ENCODE measurements around the gene CNOT6.

Gene CNOT6

DNA sequence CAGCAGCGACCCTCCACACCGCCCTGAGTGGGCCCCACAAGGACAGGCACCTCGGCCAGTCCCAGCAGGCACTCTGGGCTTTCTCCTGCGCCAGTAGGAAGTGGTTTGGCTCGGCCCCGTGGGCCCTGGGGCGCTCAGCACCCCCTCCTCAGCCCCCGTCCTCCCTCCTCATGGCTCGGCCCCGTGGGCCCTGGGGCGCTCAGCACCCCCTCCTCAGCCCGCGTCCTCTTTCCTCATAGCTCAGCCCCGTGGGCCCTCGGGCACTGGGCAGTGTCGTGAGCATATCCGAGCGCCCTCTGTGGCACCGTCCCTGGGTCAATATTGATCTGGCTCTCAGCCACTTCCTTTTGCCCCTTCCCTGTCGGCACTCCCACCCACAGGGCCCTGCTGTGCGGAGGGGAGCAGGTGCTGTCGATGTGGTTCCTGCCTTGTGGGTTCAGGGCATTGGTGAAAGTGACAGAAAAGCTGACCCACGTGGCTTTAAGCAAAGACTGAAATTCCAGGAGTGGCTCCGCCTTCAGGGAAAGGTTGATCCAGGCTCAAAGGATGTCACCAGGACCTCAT, 102.6 kb downstream of the CNOT6 start:
- TF ChIP-seq, protein P1, sequence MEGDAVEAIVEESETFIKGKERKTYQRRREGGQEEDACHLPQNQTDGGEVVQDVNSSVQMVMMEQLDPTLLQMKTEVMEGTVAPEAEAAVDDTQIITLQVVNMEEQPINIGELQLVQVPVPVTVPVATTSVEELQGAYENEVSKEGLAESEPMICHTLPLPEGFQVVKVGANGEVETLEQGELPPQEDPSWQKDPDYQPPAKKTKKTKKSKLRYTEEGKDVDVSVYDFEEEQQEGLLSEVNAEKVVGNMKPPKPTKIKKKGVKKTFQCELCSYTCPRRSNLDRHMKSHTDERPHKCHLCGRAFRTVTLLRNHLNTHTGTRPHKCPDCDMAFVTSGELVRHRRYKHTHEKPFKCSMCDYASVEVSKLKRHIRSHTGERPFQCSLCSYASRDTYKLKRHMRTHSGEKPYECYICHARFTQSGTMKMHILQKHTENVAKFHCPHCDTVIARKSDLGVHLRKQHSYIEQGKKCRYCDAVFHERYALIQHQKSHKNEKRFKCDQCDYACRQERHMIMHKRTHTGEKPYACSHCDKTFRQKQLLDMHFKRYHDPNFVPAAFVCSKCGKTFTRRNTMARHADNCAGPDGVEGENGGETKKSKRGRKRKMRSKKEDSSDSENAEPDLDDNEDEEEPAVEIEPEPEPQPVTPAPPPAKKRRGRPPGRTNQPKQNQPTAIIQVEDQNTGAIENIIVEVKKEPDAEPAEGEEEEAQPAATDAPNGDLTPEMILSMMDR (IDR thresholded peaks at IDR 0.05) = no peak
- no peak for TF ChIP-seq ZFX (IDR thresholded peaks at IDR 0.05; ENCODE audit: borderline replicate concordance)
- no peak overlapping the region for H3K27ac ChIP-seq

DNA sequence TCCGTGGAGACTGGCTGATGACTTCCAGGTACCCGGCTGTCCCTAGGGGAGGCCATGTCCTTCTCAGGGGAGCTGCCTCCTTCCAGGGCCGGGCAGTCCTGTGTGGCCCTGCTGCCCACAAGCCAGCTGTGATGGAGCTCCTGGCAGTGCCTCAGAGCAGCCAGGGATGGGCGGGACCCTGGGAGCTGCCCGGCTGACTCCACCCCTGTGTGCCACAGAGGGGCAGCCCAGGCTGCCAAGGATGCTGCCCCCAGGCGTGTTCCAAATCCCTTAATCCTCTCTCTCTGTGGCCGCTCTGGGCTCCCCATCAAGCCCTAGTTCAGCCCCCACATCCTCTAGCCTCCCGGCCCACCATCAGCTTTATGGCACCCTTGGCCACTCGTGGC, 104.1 kb downstream of the CNOT6 start:
- TF ChIP-seq, protein P1 (IDR thresholded peaks at IDR 0.05) = no peak
- TF ChIP-seq ZFX (IDR thresholded peaks at IDR 0.05; ENCODE audit: borderline replicate concordance) = no peak
- no peak overlapping the region for H3K27ac ChIP-seq

DNA sequence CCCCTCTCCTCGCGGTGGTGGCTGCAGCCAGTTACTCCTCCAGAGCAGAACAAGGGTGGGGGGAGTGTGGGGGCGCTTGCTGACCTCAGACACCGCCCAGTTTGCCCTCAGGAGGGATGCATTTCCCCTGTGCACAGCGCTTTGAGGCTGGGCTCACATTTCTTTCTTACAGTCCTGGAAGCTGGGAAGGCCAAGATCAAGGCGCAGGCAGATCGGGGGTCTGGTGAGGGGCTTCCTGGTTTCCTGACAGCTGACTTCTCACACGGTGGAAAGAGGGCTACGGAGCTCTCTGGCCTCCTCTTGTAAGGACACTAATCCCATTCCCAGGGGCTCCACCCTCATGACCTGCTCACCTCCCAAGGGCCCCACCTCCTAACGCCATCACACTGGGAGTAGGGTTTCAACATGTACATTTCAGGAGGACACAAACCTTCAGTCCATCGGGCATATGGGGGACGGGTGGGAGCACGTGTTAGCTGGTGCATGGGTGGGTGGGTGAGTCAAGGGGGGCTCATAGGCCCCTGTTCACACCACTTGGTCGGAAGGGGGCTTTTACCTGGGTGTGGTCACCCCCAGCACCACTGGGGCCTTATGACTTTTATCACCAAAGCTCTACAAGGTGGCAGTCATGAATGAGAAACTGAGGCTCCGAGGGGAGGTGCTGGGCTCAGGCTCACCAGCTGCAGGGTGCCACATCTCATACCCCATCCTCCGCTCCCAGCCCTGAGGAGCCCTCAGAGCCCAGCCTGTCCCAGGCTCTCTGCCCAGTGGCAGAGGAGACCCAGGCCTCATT, 104.8 kb downstream of the CNOT6 start:
- no peak for TF ChIP-seq ZFX (IDR thresholded peaks at IDR 0.05; ENCODE audit: borderline replicate concordance)
- TF ChIP-seq, protein P1 (IDR thresholded peaks at IDR 0.05) = no peak

DNA sequence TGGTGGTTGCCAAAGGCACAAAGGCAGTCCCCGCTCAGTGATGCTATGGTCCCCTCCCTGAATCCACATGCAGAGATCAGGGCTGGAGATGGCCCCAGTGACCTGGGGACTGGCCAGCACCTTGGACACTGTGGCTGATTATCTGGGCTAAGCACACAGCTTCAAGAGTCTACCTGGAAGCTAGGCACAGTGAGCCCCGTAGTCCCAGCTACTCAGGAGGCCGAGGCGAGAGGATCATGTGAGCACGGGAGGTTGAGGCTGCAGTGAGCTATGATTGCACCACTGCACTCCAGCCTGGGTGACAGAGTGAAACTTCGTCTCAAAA, 105.4 kb downstream of the CNOT6 start:
- TF ChIP-seq ZFX (IDR thresholded peaks at IDR 0.05; ENCODE audit: borderline replicate concordance) = no peak
- TF ChIP-seq, protein P1 (IDR thresholded peaks at IDR 0.05) = no peak
- H3K27ac ChIP-seq = no peak overlapping the region

More for the DNA sequence above, 104.8 kb downstream of the CNOT6 start:
- H3K27ac ChIP-seq = no peak overlapping the region

DNA sequence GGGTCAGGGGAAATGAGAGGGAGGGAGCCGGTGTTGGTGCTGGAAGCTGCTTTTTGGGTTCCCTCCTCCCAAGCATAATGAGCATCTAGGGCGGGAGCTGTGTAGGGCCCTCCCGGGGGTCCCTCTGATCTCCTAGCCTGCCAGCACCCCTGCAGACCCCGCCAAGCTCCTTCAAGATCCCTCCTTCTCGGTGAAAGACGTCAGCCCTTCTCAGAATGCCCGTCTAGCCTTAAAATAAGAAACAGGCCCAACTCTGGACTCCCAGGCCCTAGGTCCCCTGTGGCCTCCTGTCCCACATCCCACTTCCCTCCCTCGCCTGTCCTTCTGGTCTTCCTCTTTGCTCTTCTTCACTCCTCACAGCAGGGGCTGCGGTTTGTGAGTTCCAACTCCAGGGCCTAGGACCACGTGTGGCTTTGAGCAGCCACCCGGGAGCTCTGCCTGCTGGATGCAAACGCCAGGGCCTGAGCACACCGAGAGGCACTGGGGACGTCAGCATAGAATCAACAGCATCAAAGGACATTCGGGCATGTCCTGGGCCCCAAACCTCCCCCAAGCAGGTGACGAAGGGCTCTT, 105.9 kb downstream of the CNOT6 start:
- no peak for TF ChIP-seq ZFX (IDR thresholded peaks at IDR 0.05; ENCODE audit: borderline replicate concordance)
- TF ChIP-seq, protein P1 (IDR thresholded peaks at IDR 0.05) = no peak
- no peak overlapping the region for H3K27ac ChIP-seq

DNA sequence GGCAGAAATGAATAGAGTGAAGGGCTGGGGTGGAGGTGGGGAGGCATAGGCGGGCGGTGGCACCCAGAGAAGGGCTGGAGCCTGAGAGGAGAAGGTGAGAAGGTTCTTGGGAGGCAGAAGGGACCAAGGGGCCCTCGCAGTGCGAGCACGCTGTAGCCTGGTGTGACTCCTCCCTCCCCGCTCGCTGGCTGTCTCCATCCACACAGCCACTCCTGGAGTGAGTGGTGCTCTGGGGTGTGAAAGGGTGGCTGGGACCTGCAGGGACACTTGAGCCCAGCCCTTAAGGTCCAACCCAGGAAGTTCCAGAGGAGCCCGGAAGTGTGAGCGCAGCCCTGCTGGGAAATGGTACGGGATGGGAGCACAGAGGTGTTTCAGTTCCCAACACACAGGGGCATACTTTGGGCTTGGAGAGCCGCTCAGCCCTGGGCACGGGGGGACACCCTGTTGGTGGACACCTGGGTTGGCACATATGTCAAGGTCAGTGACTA, 106.4 kb downstream of the CNOT6 start:
- TF ChIP-seq ZFX (IDR thresholded peaks at IDR 0.05; ENCODE audit: borderline replicate concordance) = no peak
- TF ChIP-seq, protein P1 (IDR thresholded peaks at IDR 0.05) = no peak
- no peak overlapping the region for H3K27ac ChIP-seq
